Right cardiac atrium (tissue), 5 donors: ENCODE data around the gene STK32B. TPM values are rescaled to one million over a fixed set of nuclear protein-coding genes. Genes with fewer than 3 reads are reported as not detected.

Source experiments
- ATAC-seq, 2 donors: fragments of 200-7000 bp; cut with Tn5 transposase; one replicate each; pipeline versions ENCODE4 v1.8.0 to v1.9.1; 2020; ENCODE audit warnings: moderate library complexity in 2 of 2, mild to moderate bottlenecking in 1 of 2
- DNase-seq, 3 donors: peaks; one replicate each; pipeline ENCODE4 v3.0.0-alpha.2; 2020
- H3K27ac ChIP-seq: one replicate; pipeline ENCODE4 v1.5.1; 2013; ENCODE audit warnings: mild to moderate bottlenecking, low read length, control low read depth, moderate library complexity
- H3K27me3 ChIP-seq: one replicate; pipeline ENCODE4 v1.6.1; 2013; ENCODE audit not compliant: control insufficient read depth, insufficient read depth
- H3K4me1 ChIP-seq: one replicate; pipeline ENCODE4 v1.6.1; 2013; ENCODE audit warnings: low read length; ENCODE audit not compliant: control insufficient read depth, insufficient read depth
- H3K4me3 ChIP-seq: one replicate; pipeline ENCODE4 v1.5.1; 2013; ENCODE audit warnings: low read length, control low read depth
- H3K9me3 ChIP-seq: one replicate; pipeline ENCODE4 v1.6.1; 2013; ENCODE audit warnings: low read length; ENCODE audit not compliant: control insufficient read depth
- WGBS: extraction: QIAGEN DNeasy Blood & Tissue Kit; methylation state at CpG from one replicate; pipeline ENCODE4 v1.1.7; 2013; 5-methylcytosine and 5-hydroxymethylcytosine counted together
- intact Hi-C, 4 donors: fragments of 100-400 bp; cut with DNase I; formaldehyde crosslinking; loops; one replicate each; pipeline versions ENCODE4 v1.11.0 to v1.14.0; 2022 to 2023
- polyA plus RNA-seq: library from polyadenylated mRNA; stranded (reverse); fragments of 200-250 nt; gene quantifications from one replicate; pipeline ENCODE4 v1.2.3, GENCODE V29; 2013
- total RNA-seq, 4 donors: library from RNA; stranded (reverse); fragmentation: NEBNext Ultra II Directional; extraction: Animal tissue kit (Norgen Biotek cat#: 25700); gene quantifications; one replicate each; pipeline ENCODE4 v1.2.1, GENCODE V29; 2021
- donor health status: healthy with polysubstance abuse.
- donor health status: DM: no; HTN: yes; CAD: no.
- donor health status: DM: no; HTN: no; CAD: no.
- donor health status: DM: no; HTN: yes; CAD: no; lungs with severe emphysema.
- donor health status: DM: yes; HTN: yes; CAD: no.

The STK32B gene
- total and polyA plus RNA-seq, 5 donors: 0.02 to 0.56 (median 0.29) TPM

DNA sequence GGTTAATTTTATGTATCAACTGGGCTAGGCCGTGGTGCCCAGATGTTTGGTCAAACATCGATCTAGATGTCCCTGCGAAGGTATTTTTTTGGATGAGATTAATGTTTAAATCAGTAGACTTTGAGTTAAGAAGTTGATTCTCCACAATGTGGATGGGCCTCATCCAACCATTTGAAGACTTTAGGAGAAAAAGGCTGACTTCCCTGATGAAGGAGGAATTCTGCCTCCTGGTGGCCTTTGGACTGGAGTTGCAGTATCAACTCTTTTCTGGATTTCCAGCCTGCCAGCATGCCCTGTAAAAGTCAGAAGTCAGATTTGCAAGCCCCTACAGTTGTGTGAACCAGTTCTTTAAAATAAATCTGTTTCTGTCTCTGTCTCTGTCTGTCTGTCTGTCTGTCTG lies 91.4 kb downstream of the STK32B start:
- no peaks in the 10 kb centered on the region for H3K27me3 ChIP-seq
- DNase-seq (peak in 2 of 3 donors; percentile 26 to 46), ATAC-seq (peak in 1 of 2 donors; percentile 29)
- intact Hi-C loops: no loop called here
- WGBS: 78% methylated on average over 3 of the region's 3 CpGs
- no peak overlapping the region for H3K27ac ChIP-seq
- no peak overlapping the region for H3K4me3 ChIP-seq
- H3K9me3 ChIP-seq: no peaks in the 10 kb centered on the region
- no peaks in the 10 kb centered on the region for H3K4me1 ChIP-seq

DNA sequence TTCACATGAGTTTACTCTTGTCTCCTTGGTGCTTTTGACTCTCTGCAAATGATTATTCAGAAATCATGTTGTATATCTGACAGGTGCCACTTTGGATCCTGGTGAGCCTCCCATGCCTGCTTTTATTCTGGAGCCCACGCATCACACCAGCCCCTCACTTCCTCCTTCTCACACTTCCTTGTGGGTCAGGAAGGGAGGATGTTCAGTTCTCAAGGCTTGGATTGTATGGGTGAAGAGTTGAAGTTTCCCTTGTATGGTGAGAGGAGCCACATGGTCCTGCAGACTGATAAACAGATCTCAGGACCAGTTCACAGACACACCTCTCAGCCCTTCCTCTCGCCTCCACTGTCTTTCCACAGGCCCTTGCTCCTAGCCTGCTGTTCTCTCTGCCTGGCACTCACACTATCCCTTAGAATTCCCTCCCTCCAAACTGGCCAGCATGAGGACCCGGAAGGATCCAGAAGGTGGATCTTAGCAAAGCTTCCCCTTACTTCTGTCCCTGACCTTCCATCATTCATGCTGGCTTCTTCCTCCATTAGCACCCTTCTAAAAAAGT lies 92.1 kb downstream of the STK32B start:
- WGBS: 77% methylated on average over 3 of the region's 3 CpGs
- no peak for ATAC-seq
- Histone ChIP-seq H3K27ac (no peak overlapping the region), H3K4me1 (no peaks in the 10 kb centered on the region), H3K4me3 (no peak overlapping the region), H3K9me3 (no peaks in the 10 kb centered on the region), H3K27me3 (no peaks in the 10 kb centered on the region)
- intact Hi-C loops: no loop called here
- no peak for DNase-seq

DNA sequence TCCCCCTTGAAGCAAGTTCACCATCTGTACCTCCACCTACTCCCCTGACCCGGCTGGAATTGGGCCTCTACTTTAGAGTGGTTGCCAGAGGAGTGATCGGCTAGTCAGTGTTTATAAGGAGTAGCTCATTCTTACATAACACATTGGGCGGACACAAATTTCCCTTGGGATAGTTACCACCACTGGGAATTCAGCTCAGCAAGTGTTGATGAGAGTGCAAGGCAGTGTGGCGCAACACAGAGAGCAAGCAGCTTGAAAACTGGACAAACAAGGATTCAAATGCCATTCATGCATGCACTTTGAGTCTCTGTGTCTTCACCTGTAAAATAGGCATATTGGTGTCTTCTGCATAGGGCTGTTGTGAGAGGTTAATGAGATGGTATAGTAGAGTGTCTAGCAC lies 92.7 kb downstream of the STK32B start:
- H3K9me3 ChIP-seq: no peaks in the 10 kb centered on the region
- no peaks in the 10 kb centered on the region for H3K4me1 ChIP-seq
- intact Hi-C loops: no loop called here
- H3K4me3 ChIP-seq: no peak overlapping the region
- H3K27me3 ChIP-seq: no peaks in the 10 kb centered on the region
- WGBS: 73% methylated on average over 4 of the region's 4 CpGs
- no peak for DNase-seq
- H3K27ac ChIP-seq: no peak overlapping the region
- ATAC-seq: no peak

DNA sequence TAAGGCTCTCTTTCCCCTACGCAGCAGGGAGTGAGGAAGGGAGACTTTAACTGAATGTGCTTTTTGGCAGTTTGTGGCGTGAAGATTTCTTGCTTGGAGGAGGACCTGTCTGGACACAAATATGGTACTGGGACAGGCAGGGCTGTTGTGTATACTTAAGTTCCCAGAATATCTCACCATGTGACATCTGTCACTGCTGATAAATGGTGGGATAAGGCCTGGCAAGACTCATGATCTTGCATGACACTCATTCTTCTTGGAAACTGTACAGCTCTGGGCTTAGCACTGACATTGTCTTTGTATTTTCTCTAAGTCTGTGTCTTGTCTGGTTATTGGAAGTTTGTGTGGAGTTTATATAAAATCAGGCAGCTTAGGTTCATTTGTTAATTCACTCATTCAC lies 93.1 kb downstream of the STK32B start:
- no peak for ATAC-seq
- DNase-seq: no peak
- intact Hi-C loops: no loop called here
- no peaks in the 10 kb centered on the region for H3K9me3 ChIP-seq
- no peaks in the 10 kb centered on the region for H3K4me1 ChIP-seq
- WGBS: 60% methylated on average over 2 of the region's 2 CpGs
- H3K27me3 ChIP-seq: no peaks in the 10 kb centered on the region
- H3K27ac ChIP-seq: no peak overlapping the region
- H3K4me3 ChIP-seq: no peak overlapping the region

DNA sequence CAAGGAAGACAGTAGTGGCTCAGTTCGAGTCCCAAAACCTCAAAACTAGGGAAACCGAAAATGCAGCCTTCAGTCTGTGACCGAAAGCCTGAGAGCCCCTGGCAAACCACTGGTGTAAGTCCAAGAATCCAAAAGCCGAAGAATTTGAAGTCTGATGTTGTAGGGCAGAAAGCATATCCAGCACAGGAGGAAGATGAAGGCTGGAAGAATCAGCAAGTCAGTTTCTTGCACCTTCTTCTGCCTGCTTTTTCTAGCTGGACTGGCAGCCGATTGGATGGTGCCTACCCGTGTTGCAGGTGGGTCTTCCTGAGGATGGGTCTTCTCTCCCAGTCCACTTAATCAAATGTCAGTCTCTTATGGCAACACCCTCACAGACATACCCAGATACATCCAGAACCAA lies 95.0 kb downstream of the STK32B start:
- Histone ChIP-seq H3K4me1 (no peaks in the 10 kb centered on the region), H3K9me3 (no peaks in the 10 kb centered on the region), H3K4me3 (no peak overlapping the region), H3K27me3 (no peaks in the 10 kb centered on the region), H3K27ac (no peak overlapping the region)
- ATAC-seq (no peak), DNase-seq (no peak)
- WGBS: 79% methylated on average over 6 of the region's 6 CpGs
- intact Hi-C loops: no loop called here

DNA sequence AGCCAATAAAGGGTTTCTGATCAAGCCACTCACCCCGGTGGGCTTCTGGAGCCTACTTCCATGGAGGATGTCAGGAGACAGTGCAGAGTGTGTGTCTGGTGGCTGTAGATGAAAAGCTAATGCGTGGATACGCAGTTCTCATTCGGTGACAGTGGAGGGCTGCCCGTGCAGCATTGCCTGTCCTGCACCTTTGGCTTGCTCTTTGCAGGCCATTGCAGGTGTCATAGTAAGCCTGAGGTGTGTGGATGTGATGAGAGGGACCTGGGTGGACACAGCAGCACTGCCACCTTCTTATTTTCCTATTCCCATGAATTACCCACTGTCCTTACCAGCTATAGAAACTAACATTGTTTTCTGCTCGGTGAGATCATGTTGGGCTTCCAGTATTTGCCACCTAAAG lies 101.2 kb downstream of the STK32B start:
- H3K27ac ChIP-seq: no peak overlapping the region
- H3K4me1 ChIP-seq: no peaks in the 10 kb centered on the region
- H3K27me3 ChIP-seq: no peaks in the 10 kb centered on the region
- H3K9me3 ChIP-seq: no peaks in the 10 kb centered on the region
- WGBS: 84% methylated on average over 6 of the region's 6 CpGs
- ATAC-seq (no peak), DNase-seq (no peak)
- H3K4me3 ChIP-seq: no peak overlapping the region
- intact Hi-C loops: no loop called here

DNA sequence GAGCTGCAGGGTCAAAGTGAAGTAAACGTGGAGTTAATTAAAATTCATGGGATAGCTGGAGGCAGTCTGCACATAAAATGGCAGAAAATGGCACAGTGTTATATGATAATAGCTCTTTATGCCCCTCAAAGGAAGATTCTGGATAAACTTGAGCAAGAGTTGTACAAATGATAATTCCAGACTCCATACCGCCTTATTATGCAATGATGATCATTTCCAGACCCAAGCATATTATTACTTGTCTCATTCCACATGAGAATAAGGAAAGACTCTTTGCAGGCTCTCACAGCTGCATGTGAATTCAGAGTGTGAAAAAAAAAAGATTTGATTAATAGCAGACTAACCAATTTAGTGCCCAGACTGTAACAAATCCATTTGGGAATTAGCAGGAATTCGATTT lies 105.4 kb downstream of the STK32B start:
- ATAC-seq: no peak
- no peaks in the 10 kb centered on the region for H3K9me3 ChIP-seq
- no peak overlapping the region for H3K27ac ChIP-seq
- no peak for DNase-seq
- intact Hi-C loops: no loop called here
- peaks cover 3% of the 10 kb centered on the region for H3K27me3 ChIP-seq
- 48% methylated on average over 3 of the region's 3 CpGs for WGBS
- H3K4me1 ChIP-seq: no peaks in the 10 kb centered on the region
- no peak overlapping the region for H3K4me3 ChIP-seq

DNA sequence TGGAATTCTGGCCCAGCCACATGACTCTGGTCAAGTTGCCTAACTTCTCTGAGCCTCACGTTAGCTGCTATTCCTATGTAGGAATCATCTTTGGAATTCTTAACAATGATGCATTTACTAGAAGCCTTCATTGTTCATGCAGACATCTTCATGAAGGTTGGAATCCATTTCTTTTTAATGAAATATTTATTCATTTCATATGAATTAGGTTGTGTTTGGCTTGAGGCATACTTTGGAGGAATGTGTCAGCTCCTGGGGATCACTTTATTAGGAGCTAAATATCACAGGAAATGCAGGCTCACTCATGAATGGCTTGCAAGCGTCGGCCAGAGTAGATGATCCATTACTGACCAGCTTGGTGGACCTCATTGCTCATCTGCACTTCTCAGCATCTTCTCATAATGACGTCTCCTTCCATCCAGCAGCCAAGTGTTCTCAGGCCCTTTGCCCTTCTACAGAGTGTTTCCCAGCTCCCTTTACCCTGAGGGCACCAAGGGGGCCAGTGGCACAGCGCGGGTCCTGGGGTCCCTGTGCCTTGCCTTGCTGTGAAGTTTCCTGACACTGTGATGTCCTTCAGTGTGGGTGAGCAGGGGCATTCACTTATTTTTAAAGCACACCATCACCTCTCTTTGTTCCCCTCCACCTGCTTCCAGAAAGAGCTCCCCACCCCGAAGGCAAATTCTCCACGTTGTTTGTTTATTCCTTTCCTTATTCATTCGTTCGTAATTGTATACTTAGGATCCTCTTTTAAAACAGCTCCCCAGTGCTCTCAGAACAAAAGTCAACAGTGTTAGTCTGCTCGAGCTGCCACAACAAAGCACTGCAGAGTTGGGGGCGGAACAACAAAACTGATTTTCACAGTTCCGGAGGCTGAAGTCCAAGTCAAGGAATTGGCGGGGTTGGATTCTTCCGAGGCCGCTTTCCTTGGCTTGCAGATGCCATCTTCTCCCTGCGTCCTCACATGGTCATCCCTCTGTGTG lies 106.8 kb downstream of the STK32B start:
- Histone ChIP-seq H3K4me1 (no peaks in the 10 kb centered on the region), H3K27ac (no peak overlapping the region), H3K27me3 (peaks cover 3% of the 10 kb centered on the region), H3K4me3 (no peak overlapping the region), H3K9me3 (no peaks in the 10 kb centered on the region)
- ATAC-seq (no peak), DNase-seq (no peak)
- WGBS: 77% methylated on average over 17 of the region's 17 CpGs
- intact Hi-C loops: no loop called here

DNA sequence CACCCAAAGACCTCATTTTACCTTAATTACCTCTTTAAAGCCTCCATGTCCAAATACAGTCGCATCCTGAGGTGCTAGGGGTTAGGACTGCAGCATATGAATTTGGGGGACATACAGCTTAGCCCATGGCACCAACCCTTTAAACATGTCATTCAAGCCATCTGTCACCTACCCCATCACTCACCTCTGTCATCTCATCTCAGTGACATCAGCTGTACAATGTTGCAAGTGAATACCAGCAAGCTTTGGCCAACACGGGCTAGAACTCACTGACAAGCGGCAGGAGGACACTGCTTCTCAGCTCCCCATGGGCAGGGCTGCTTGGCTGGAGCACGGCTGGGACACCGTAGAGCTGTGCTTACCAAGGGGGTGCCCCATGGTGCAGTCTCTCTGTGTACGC lies 107.5 kb downstream of the STK32B start:
- DNase-seq (no peak), ATAC-seq (no peak)
- Histone ChIP-seq H3K9me3 (no peaks in the 10 kb centered on the region), H3K4me1 (no peaks in the 10 kb centered on the region), H3K4me3 (no peak overlapping the region), H3K27ac (no peak overlapping the region), H3K27me3 (peaks cover 3% of the 10 kb centered on the region)
- WGBS: 86% methylated on average over 6 of the region's 6 CpGs
- intact Hi-C loops: no loop called here

DNA sequence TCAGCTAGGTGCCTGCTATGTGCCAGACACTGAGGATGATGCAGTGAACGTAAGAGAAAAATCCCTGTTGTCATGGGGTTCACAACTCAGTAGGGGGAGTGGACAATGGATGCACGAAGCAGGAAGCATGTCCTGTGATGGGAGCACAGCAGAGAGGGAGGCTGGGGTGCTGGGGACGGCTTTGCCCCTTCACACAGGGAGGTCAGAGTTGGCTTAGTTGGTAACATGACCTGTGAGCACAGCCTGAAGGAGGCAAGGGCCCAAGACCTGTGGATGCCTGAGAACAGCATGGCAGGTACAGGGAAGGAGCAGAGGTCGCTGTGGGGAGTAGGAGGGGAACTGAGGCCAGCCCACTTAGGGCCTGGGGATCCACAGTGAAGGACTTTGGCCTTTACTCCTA lies 109.4 kb downstream of the STK32B start:
- 69% methylated on average over 4 of the region's 4 CpGs for WGBS
- ATAC-seq (no peak), DNase-seq (no peak)
- H3K27ac ChIP-seq: no peak overlapping the region
- intact Hi-C loops: no loop called here
- H3K27me3 ChIP-seq: peaks cover 3% of the 10 kb centered on the region
- no peak overlapping the region for H3K4me3 ChIP-seq
- no peaks in the 10 kb centered on the region for H3K9me3 ChIP-seq
- H3K4me1 ChIP-seq: no peaks in the 10 kb centered on the region

DNA sequence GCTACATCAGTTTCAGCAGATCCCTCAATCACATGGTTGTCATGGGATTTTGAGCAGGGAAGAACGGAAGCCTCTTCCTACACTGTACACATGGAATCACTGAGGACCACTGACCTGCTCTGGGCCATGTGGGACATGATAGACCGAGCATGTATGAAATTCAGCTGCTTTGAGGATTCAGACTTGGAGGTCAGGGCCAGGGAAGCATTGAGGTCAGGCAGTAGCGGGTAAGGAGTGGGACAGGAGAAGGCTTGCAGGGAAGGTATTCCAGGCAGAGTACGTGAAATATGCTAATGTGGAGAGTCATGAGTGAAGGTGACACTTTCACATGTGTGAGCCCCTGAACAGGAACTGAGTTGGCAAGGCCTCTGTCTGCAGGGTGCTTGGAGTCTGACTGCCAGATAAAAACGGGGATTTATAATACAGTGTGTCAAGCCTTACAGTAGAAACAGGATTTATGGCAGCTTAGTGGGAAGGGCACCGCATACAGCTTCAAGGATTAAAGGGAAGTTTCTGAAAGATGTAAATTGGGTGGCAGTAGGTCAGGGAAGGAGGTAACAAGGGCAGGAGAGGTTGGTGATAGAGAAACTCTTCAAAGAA lies 111.7 kb downstream of the STK32B start:
- peaks cover 3% of the 10 kb centered on the region for H3K27me3 ChIP-seq
- no peaks in the 10 kb centered on the region for H3K4me1 ChIP-seq
- H3K9me3 ChIP-seq: no peaks in the 10 kb centered on the region
- intact Hi-C loops: no loop called here
- ATAC-seq (no peak), DNase-seq (no peak)
- no peak overlapping the region for H3K27ac ChIP-seq
- H3K4me3 ChIP-seq: no peak overlapping the region
- 63% methylated on average over 6 of the region's 6 CpGs for WGBS
